Activated CD4-positive, alpha-beta T cell treated with anti-CD3 and anti-CD28 coated beads for 36 hours (primary cell): ENCODE data around the gene C20orf144. TPM values are rescaled to one million over a fixed set of nuclear protein-coding genes. Genes with fewer than 3 reads are reported as not detected.
"Not testable (repeated sequence)": the region's sequence is repeated elsewhere in the genome, so short reads cannot be mapped to it uniquely, and the experiment has no call there.

Experiments
- ATAC-seq: fragments of 200-7000 bp; cut with Tn5 transposase; one replicate; pipeline ENCODE4 v1.10.0; 2021; ENCODE audit warnings: mild to moderate bottlenecking, moderate library complexity
- CTCF ChIA-PET: fragments of 350-600 bp; sonication (Branson Sonifier 250); formaldehyde crosslinking; loops from one replicate; lab custom pipeline; 2021; ENCODE audit warnings: antibody characterized with exemption; lab: Charles Lee
- POLR2A ChIA-PET: fragments of 350-600 bp; sonication (Branson Sonifier 250); formaldehyde crosslinking; loops from one replicate; lab custom pipeline; 2021; ENCODE audit warnings: antibody characterized with exemption, inconsistent platforms; lab: Charles Lee
- DNase-seq: peaks from one replicate; pipeline ENCODE4 v3.0.0-alpha.2; 2020
- H3K27ac Mint-ChIP-seq: one replicate; pipeline ENCODE4 v1.8.0; 2021; ENCODE audit warnings: mixed read lengths
- H3K27me3 Mint-ChIP-seq: one replicate; pipeline ENCODE4 v1.8.0; 2021; ENCODE audit warnings: mixed read lengths
- H3K36me3 Mint-ChIP-seq: one replicate; pipeline ENCODE4 v1.8.0; 2021; ENCODE audit warnings: low read depth, mixed read lengths
- H3K4me1 Mint-ChIP-seq: one replicate; pipeline ENCODE4 v1.8.0; 2021; ENCODE audit warnings: mixed read lengths
- H3K4me3 Mint-ChIP-seq: one replicate; pipeline ENCODE4 v1.8.0; 2021; ENCODE audit warnings: mild to moderate bottlenecking, moderate library complexity, mixed read lengths
- H3K9me3 Mint-ChIP-seq: one replicate; pipeline ENCODE4 v1.8.0; 2021; ENCODE audit warnings: low read depth, mixed read lengths
- intact Hi-C, 2 experiments: fragments of 100-400 bp; cut with DNase I in 1 of 2; cut with micrococcal nuclease in 1 of 2; formaldehyde crosslinking; loops; one replicate each; pipeline versions ENCODE4 v1.14.2 to v1.15.1; 2022 to 2024; cut with DNase I, micrococcal nuclease
- total RNA-seq, 2 experiments: library from RNA; stranded (reverse); gene quantifications; one replicate each; pipeline ENCODE4 v1.2.3, GENCODE V29; 2021

The C20orf144 gene
- total RNA-seq, 2 experiments from 2014 or later = 0.16 to 0.27 TPM

DNA sequence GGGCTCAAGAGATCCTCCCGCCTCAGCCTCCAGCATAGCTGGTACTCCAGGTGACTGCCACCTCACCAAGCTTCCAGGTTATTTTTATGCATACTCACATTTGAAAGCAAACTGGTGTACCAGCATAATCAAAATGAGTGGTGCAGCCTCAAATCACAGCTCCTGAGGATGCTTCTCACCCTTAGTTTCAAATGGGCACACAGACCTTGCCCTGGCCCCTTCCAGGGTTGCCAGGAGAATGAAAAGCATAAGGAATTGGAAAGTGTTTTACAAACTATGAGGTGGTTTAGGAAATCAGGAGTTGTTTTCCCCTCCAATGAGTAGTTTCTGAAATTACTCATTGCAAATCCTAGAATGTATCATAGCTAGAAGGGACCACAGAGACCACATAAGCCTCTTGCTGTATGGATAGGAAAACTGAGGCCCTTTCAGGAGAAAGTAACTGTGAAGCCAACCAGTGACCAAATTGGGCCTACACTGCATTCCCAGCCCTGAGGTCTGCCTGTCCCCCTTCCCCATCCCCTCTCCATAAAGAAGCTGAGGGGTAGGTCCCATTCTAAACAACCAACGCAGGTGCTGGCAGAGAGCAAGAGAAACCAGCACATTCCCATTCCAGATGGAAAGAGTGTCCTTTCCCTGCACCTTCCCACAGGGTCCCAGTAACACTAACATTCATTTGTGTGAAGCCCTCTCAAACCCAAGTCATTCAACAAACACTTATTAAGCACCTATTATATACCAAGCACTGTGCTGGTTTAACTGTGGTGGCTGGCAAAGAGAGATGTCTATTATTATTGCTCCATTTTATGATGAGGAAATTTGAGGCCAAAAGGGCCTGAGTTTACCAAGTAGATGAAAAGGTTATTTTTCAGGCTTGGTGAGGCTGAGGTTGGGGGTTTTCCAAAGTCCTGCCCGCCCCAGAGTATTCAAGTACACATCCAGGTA is 26.1 kb downstream of the C20orf144 start:
- H3K27me3 Mint-ChIP-seq = no peaks in the 10 kb centered on the region
- ATAC-seq (no peak), DNase-seq (no peak)
- no peaks in the 10 kb centered on the region for H3K9me3 Mint-ChIP-seq
- ChIA-PET POLR2A (interaction anchor here (1.0 to 1.3 kb wide), 2 partner anchors 20 to 306 kb away, joined by 3 to 4 read pairs; partner anchors contain the start of gene RALY), CTCF (interaction anchor here (0.7 to 1.5 kb wide), 6 partner anchors 8 to 45 kb away, joined by 3 to 6 read pairs (median 3); partner anchors contain the start of genes ACTL10 and PXMP4)
- peaks cover 54% of the 10 kb centered on the region for H3K4me1 Mint-ChIP-seq
- H3K36me3 Mint-ChIP-seq = peaks cover 9% of the 10 kb centered on the region
- H3K4me3 Mint-ChIP-seq = no peak overlapping the region
- intact Hi-C loops = loop anchor here (5.0 kb wide), 3 partner anchors 44 to 1854 kb away; partner anchors contain the start of genes ERGIC3 (in 1 of the 2) and ZNF341 (in 1 of the 2)
- H3K27ac Mint-ChIP-seq = peak overlapping the region; percentile 74

DNA sequence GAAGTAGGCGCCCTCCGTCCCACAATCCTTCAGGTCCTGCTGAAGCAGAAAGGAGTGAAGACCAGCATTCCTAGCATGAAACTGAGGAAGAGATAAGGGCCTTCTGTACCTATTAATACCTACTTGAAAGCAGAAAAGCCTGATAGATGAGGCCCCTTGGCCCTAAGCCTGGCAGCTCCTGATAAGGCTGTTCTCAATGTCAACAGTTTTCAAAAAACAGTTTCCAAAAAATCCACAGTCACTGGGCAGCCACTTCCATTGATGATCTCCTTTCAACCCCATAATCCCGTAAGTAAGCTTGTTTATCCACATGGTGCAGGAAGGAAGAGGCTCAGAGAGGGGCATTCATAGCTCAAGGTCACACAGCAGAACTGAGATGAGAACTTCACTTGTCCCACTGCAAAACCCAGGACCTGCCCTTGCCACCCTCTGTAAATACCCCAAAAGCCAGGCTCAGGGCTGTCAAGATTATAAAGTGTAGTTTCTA is 26.9 kb downstream of the C20orf144 start:
- peaks cover 54% of the 10 kb centered on the region for H3K4me1 Mint-ChIP-seq
- ATAC-seq (no peak), DNase-seq (no peak)
- H3K27me3 Mint-ChIP-seq = no peaks in the 10 kb centered on the region
- no peaks in the 10 kb centered on the region for H3K9me3 Mint-ChIP-seq
- peak overlapping the region; percentile 24 for H3K27ac Mint-ChIP-seq
- CTCF ChIA-PET = interaction anchor here (1.0 to 1.2 kb wide), 2 partner anchors 36 to 44 kb away, joined by 3 to 5 read pairs; no protein-coding TSS in a partner anchor
- intact Hi-C loops = loop anchor here (5.0 kb wide), 3 partner anchors 43 to 1853 kb away; partner anchors contain the start of genes ERGIC3 (in 1 of the 2) and ZNF341 (in 1 of the 2)
- H3K4me3 Mint-ChIP-seq = no peak overlapping the region
- POLR2A ChIA-PET = interaction anchor here (1.0 to 1.3 kb wide), 2 partner anchors 21 to 305 kb away, joined by 3 to 4 read pairs; partner anchors contain the start of gene RALY
- peaks cover 9% of the 10 kb centered on the region for H3K36me3 Mint-ChIP-seq

DNA sequence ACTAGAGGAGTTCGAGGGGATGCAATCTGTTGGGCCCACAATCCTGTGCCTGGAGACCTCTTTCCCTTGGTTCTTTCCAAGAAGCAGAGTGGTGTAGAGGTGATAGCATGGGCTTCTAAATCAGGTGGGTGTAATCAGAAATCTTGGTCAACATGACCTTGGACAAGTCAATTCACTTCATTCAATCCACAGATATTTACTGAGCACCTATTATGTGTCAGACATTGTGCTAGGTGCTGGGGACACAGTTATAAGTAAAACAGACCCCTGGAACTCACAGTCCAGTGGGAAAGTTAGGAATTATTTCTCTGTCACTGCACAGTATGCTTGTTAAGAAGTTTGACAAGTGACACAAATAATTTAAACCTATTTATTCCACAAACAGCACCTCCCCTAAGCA is 27.4 kb downstream of the C20orf144 start:
- POLR2A ChIA-PET = interaction anchor here (0.9 kb wide), 2 partner anchors 10 to 951 kb away, joined by 3 to 8 read pairs; no protein-coding TSS in a partner anchor
- peaks cover 49% of the 10 kb centered on the region for H3K4me1 Mint-ChIP-seq
- H3K36me3 Mint-ChIP-seq = peaks cover 9% of the 10 kb centered on the region
- intact Hi-C loops = loop anchor here (5.0 kb wide), 3 partner anchors 43 to 1853 kb away; partner anchors contain the start of genes ERGIC3 (in 1 of the 2) and ZNF341 (in 1 of the 2)
- no peaks in the 10 kb centered on the region for H3K27me3 Mint-ChIP-seq
- no peaks in the 10 kb centered on the region for H3K9me3 Mint-ChIP-seq
- ATAC-seq (no peak), DNase-seq (no peak)
- CTCF ChIA-PET = interaction anchor here (0.6 to 1.3 kb wide), 6 partner anchors 30 to 325 kb away, joined by 3 to 5 read pairs (median 3); partner anchors contain the start of gene PXMP4
- H3K4me3 Mint-ChIP-seq = no peak overlapping the region
- peak overlapping the region; percentile 63 for H3K27ac Mint-ChIP-seq

DNA sequence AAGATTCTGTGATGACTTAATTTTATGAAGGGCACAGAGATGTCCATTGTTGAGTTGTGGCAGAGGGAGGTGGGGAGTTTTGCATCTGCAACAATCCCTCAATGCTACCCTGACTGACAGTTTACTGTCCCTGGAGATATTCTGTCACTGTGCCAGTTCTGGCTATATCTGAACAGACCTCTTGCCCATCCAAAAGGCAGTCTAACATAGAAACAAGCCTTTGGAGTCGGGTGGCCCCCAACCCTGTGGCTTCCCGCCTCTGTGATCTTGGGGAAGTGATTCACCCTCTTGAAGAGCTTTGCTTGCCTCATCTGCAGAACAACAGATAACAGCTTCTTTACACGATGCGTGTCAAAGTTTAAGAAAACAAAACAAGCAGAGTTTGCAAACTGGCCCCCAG is 27.8 kb downstream of the C20orf144 start:
- H3K4me3 Mint-ChIP-seq = peak overlapping the region; percentile 45
- H3K9me3 Mint-ChIP-seq = no peaks in the 10 kb centered on the region
- ATAC-seq (peak; percentile 20), DNase-seq (peak; percentile 78)
- peaks cover 4% of the 10 kb centered on the region for H3K36me3 Mint-ChIP-seq
- CTCF ChIA-PET = interaction anchor here (0.6 to 1.3 kb wide), 6 partner anchors 29 to 325 kb away, joined by 3 to 5 read pairs (median 3); partner anchors contain the start of gene PXMP4
- intact Hi-C loops = loop anchor here (1.0 to 5.0 kb wide), 5 partner anchors 19 to 1852 kb away; partner anchors contain the start of genes ERGIC3 (in 1 of the 2), PXMP4 (in 1 of the 2) and ZNF341 (in 1 of the 2)
- H3K27ac Mint-ChIP-seq = peak overlapping the region; percentile 63
- POLR2A ChIA-PET = interaction anchor here (0.6 to 0.9 kb wide), 6 partner anchors 10 to 952 kb away, joined by 3 to 8 read pairs (median 4); no protein-coding TSS in a partner anchor
- H3K27me3 Mint-ChIP-seq = no peaks in the 10 kb centered on the region
- peaks cover 44% of the 10 kb centered on the region for H3K4me1 Mint-ChIP-seq

DNA sequence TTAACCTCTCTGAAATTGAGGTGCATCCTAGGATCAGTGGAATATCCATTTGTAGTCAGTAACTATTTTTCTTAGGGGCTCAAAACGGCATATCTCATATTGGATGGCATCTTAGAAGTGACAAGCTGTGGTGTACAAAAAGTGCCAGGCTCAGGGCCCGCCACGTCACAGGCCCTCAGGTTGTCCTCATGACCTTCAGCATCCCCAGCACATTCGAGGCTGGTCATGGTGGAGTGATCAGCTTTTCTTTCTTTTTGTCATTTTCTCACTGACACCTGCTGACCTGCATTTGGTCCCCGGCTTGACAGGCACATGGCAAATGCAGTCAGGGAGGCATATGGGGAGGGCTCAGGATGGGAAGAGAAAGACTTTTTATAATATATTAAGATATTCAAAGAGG is 31.2 kb downstream of the C20orf144 start:
- intact Hi-C loops = no loop called here
- ChIA-PET CTCF (no interaction called here), POLR2A (no interaction called here)
- ATAC-seq (no peak), DNase-seq (no peak)
- peaks cover 23% of the 10 kb centered on the region for H3K4me1 Mint-ChIP-seq
- H3K27me3 Mint-ChIP-seq = no peaks in the 10 kb centered on the region
- H3K27ac Mint-ChIP-seq = no peak overlapping the region
- peaks cover under 1% of the 10 kb centered on the region for H3K9me3 Mint-ChIP-seq
- H3K4me3 Mint-ChIP-seq = no peak overlapping the region
- H3K36me3 Mint-ChIP-seq = no peaks in the 10 kb centered on the region

DNA sequence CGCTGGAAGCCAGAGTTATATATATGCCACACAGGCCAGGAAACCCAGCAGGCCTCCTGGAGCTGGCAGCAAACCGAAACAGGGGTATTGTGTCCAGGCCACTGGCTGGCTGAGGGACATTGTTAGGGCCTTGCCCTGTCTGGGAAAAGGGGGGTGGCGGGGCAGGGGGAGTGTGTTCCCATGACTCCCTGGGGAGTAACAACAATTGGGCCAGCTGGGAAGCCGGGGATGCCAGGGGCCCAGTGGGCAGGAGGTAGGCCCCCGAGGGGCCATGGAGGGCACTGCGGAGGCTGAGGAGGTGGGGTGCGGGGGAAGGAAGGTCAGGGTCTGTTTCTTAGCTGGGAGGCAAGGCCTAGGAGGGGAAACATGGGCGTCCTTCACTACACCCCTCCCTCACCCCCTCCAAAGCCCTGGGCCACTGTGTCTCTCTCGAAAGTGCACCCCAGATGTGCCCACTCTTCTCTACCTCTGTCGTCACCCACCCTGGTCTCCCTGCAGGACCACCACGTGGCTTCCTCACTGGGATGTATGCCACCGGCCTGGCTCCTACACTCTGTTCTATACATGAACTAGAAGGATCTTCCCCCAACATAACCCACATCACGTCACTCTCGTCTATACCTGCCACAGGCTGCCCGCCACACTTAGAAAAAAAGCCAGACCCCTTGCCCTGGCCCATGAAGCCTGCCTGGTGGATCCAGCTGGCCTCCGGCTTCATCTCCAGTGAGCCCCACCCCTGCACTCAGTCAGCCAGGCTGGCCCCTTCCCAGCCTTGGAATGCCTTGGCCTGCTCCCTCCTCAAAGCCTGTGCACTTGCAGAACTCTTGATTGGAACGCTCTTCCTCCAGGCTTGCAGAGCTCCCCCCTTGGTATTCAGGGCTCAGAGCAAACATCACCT is 31.9 kb downstream of the C20orf144 start:
- CTCF ChIA-PET = no interaction called here

DNA sequence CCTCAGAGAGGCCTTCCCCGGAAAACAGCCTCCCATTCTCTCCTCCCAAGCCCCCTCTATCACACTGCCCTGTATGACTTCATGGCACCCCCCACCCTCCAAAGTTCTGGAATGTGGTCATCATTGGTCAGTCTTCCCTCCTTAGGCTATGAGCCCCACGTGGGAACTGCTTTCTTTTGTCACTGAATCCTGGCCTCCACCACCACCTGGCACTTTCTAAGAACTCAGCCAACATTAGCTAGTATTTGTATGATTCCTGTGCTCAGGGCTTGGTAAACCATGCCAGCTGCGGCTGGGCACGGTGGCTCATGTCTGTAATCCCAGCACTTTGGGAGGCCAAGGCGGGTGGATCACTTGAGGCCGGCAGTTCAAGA is 32.5 kb downstream of the C20orf144 start:
- peaks cover 9% of the 10 kb centered on the region for H3K4me1 Mint-ChIP-seq
- intact Hi-C loops = no loop called here
- no peak overlapping the region for H3K4me3 Mint-ChIP-seq
- no peaks in the 10 kb centered on the region for H3K27me3 Mint-ChIP-seq
- peaks cover 2% of the 10 kb centered on the region for H3K9me3 Mint-ChIP-seq
- CTCF ChIA-PET = no interaction called here
- no peak for DNase-seq
- H3K36me3 Mint-ChIP-seq = no peaks in the 10 kb centered on the region
- no peak overlapping the region for H3K27ac Mint-ChIP-seq
- POLR2A ChIA-PET = no interaction called here
- no peak for ATAC-seq

More for the DNA sequence above, 31.9 kb downstream of the C20orf144 start:
- H3K36me3 Mint-ChIP-seq = no peaks in the 10 kb centered on the region
- no peak overlapping the region for H3K4me3 Mint-ChIP-seq
- POLR2A ChIA-PET = no interaction called here
- no peaks in the 10 kb centered on the region for H3K27me3 Mint-ChIP-seq
- peaks cover 2% of the 10 kb centered on the region for H3K9me3 Mint-ChIP-seq
- H3K4me1 Mint-ChIP-seq = peaks cover 16% of the 10 kb centered on the region
- intact Hi-C loops = no loop called here
- DNase-seq = no peak
- ATAC-seq = no peak
- no peak overlapping the region for H3K27ac Mint-ChIP-seq

DNA sequence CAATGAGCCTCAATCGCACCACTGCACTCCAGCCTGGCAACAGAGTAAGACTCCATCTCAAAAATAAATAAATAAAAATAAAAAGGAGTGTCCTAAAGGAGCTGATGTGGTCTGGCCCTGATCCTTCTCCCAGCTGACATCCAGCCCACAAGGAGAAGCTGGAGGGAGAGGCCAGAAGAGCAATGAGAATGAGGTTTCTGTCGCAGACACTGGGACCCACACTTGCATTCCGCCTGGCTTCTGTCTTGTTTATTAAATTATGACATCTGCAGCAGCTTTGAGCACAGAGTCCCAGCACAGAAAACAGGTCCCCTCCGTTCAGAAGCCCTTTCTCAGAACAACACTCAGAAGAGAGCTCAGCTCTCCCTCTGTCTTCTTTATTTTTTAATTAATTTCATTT is 34.3 kb downstream of the C20orf144 start:
- H3K4me1 Mint-ChIP-seq = no peaks in the 10 kb centered on the region
- ChIA-PET POLR2A (no interaction called here), CTCF (interaction anchor here (0.8 to 1.3 kb wide), 2 partner anchors 9 to 203 kb away, joined by 3 read pairs; no protein-coding TSS in a partner anchor)
- H3K36me3 Mint-ChIP-seq = no peaks in the 10 kb centered on the region
- H3K9me3 Mint-ChIP-seq = peaks cover 2% of the 10 kb centered on the region
- no peak overlapping the region for H3K4me3 Mint-ChIP-seq
- H3K27ac Mint-ChIP-seq = no peak overlapping the region
- intact Hi-C loops = no loop called here
- no peak for DNase-seq
- H3K27me3 Mint-ChIP-seq = no peaks in the 10 kb centered on the region
- no peak for ATAC-seq

DNA sequence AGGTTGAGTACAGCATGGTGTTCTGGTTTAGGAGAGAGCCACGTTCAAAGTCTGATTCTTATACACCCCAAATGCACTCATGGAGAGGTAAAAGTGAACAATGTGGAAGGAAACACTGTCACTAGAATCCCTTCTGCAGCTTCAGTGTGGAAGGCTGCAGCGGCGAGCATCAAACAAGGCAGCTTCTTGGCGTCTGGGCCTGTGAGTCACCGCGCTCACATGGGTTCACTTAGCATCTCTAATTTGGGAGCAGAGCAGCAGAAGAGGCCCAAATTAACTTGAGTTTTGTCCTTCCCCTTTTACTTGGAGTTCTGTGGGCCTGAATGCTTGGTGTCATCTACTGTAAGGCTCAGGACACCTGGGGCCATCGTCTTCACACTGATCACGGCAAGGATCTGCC is 35.0 kb downstream of the C20orf144 start:
- no peak for DNase-seq
- H3K4me1 Mint-ChIP-seq = no peaks in the 10 kb centered on the region
- no peak for ATAC-seq
- H3K27ac Mint-ChIP-seq = no peak overlapping the region
- ChIA-PET CTCF (interaction anchor here (0.8 kb wide), 1 partner anchor 203 kb away, joined by 3 read pairs; no protein-coding TSS in a partner anchor), POLR2A (no interaction called here)
- H3K4me3 Mint-ChIP-seq = no peak overlapping the region
- no peaks in the 10 kb centered on the region for H3K36me3 Mint-ChIP-seq
- intact Hi-C loops = no loop called here
- H3K9me3 Mint-ChIP-seq = peaks cover 2% of the 10 kb centered on the region
- H3K27me3 Mint-ChIP-seq = no peaks in the 10 kb centered on the region

DNA sequence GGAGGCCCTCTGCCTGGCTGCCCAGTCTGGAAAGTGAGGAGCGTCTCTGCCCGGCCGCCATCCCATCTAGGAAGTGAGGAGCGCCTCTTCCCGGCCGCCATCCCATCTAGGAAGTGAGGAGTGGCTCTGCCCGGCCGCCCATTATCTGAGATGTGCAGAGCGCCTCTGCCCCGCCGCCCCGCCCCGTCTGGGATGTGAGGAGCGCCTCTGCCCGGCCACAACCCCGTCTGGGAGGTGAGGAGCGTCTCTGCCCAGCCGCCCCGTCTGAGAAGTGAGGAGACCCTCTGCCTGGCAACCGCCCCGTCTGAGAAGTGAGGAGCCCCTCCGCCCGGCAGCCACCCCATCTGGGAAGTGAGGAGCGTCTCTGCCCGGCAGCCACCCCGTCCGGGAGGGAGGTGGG is 36.8 kb downstream of the C20orf144 start:
- H3K36me3 Mint-ChIP-seq, H3K27ac Mint-ChIP-seq, H3K4me1 Mint-ChIP-seq, POLR2A ChIA-PET, H3K4me3 Mint-ChIP-seq, H3K27me3 Mint-ChIP-seq, H3K9me3 Mint-ChIP-seq, CTCF ChIA-PET, DNase-seq, ATAC-seq, intact Hi-C loops: not testable (repeated sequence)
